GM12872 (cell line): ENCODE measurements around the gene MIGA1.

Source experiments
- TF ChIP-seq, protein P1 (sequence below): IDR thresholded peaks from 3 replicates; pipeline ENCODE4 v1.5.1; 2011; ENCODE audit warnings: low read depth, mild to moderate bottlenecking, low read length, moderate library complexity; ENCODE audit not compliant: insufficient read depth

MIGA1 gene

DNA sequence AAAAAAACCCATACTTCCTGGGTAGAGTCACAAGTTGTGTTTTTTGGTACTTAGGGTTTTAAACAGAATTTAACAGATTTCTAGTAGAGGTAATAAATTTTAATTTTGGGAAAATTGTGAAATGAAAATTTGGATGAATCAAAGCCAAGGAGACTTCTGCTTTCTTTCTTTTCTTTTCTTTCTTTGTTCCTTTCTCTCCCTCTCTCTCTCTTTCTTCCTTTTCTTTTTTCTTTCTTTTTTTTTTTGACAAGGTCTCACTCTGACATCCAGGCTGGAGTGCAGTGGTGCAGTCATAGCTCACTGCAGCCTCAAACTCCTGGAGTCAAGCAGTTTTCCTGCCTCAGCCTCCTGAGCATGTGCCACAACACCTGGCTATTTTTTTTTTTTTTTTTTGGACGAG is 62.1 kb downstream of the MIGA1 start:
- TF ChIP-seq, protein P1, sequence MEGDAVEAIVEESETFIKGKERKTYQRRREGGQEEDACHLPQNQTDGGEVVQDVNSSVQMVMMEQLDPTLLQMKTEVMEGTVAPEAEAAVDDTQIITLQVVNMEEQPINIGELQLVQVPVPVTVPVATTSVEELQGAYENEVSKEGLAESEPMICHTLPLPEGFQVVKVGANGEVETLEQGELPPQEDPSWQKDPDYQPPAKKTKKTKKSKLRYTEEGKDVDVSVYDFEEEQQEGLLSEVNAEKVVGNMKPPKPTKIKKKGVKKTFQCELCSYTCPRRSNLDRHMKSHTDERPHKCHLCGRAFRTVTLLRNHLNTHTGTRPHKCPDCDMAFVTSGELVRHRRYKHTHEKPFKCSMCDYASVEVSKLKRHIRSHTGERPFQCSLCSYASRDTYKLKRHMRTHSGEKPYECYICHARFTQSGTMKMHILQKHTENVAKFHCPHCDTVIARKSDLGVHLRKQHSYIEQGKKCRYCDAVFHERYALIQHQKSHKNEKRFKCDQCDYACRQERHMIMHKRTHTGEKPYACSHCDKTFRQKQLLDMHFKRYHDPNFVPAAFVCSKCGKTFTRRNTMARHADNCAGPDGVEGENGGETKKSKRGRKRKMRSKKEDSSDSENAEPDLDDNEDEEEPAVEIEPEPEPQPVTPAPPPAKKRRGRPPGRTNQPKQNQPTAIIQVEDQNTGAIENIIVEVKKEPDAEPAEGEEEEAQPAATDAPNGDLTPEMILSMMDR, result no peak

DNA sequence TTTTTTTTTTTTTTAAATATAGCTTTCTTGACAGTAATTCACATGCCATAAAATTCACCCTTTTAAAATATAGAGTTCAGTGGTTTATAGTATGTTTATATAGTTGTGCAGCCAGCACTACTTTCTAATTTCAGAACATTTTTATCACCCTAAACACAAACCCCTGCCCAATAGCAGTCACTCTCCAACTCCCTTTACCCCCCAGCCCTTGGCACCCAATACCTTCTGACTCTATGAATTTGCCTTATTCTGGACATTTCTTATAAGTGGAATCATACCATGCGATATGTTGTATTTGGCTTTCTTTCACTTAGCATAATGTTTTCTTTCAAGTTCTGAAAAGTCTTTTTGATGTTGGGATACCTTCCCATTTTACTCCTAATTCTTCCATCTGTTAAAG is 66.5 kb downstream of the MIGA1 start:
- TF ChIP-seq, protein P1, result no peak

DNA sequence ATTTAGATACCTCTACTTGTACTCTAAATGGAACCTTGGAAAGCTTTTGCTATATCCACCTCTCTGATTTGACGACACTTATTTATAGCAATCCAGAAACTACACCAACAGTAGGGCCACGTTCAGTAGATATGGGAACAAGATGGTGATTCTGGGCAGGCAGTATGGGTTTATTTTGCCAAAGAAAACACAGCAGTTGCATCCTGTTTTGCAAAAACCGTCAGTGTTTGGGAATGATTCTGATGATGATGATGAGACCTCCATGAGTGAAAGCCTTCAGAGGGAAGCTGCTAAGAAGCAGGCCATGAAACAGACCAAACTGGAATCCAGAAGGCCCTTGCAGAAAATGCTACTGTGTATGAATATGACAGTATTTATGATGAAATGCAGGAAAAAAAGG is 67.5 kb downstream of the MIGA1 start:
- TF ChIP-seq, protein P1, result no peak

DNA sequence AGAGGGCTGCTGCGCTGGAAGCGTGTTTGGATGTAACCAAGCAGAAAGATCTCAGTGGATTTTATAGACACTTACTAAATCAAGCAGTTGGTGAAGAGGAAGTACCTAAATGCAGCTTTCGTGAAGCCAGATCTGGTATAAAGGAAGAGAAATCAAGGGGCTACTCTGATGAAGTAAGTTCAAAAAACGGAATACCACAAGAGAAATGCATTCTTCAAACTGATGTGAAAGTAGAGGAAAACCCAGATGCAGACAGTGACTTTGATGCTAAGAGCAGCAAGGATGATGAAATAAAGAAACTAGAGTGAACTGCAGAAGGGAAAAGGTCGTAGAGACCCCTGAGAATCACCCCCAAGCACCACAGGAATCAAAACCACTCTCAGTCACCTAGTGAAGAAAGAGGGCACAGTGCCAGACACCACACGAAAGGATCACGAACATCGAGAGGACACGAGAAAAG is 68.2 kb downstream of the MIGA1 start:
- TF ChIP-seq, protein P1, result no peak

DNA sequence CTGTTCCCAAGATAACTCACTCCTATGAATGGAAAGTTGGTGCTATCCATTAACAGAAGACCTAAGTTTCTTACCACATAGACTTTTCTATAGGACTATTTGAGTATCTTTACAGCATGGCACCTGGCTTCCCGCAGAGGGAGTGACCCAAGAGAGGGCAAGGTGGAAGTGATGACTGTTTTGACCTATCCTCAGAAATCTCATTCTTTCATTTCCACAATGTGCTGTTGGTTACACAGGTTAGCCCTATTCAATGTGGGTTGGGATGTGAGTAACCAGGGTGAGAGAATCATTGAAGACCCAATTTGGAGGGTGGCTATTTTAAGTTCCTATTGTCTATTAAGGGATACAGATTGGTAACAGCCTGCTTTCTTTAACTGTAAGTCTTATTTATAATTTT is 70.6 kb downstream of the MIGA1 start:
- TF ChIP-seq, protein P1, result no peak

DNA sequence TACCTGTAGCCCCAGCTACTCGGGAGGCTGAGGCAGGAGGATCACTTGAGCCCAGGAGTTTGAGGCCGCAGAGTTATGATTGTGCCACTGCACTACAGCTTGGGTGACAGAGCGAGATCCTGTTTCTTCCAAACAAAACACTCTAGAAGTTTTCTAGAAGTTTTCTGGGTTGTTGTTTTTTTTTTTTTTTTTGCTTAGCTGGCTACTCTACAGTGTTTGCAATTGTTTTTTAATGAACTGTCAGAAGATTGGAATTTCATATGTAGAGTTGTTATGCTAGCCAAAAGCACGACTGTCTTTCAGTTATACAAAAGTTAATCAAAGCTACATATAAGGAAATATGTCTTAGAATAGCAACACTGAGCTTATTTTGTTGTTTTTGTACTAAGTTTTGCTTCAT is 78.1 kb downstream of the MIGA1 start:
- TF ChIP-seq, protein P1, result no peak

DNA sequence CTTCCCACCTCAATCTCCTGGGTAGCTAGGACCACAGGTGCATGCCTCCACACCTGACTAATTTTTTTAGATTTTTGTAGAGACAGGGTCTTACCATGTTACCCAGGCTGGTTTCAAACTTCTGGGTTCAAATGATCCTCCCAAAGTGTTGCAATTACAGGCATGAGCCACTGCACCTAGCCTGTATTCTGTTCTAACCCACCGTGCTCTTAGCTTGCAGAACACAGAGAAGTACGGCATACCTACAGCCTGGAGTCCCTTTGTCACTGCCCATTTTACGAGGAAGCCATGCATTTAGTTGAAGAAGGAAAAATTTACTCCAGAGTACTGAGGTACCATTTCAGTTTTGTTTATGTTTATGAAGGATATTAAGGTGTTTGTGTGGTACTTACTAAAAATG is 79.3 kb downstream of the MIGA1 start:
- TF ChIP-seq, protein P1, result no peak

DNA sequence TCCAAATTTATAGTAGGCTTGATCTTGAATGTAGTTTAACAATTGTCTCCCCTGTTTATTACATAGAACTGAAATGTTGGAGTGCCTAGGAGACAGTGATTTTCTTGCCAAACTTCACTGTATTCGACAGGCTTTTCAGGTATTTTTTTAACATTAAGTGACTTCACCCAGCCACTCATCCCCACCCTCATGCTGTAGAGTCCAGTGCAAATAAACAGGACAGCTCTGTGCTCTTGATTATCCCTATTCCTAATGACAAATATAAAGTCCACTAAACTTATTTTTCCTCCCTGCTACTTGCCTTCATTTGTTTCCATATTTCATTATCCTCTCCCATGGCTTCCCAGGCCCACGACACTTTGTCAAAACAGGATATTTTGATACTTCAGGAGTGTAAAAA is 79.8 kb downstream of the MIGA1 start:
- TF ChIP-seq, protein P1, result no peak
